Stimulated activated naive CD8-positive, alpha-beta T cell treated with anti-CD3 and anti-CD28 coated beads, Interleukin-15, amount 100 ng/mL, for 72 hours (primary cell): Measurements from ENCODE around the gene FRMPD1.
"Not testable (repeated sequence)": the region's sequence is repeated elsewhere in the genome, so short reads cannot be mapped to it uniquely, and the experiment has no call there.

Experiments
- ATAC-seq: fragments of 150-1000 bp; cut with Tn5 transposase; 2 replicates; pipeline ENCODE4 v1.10.0; 2021; ENCODE audit warnings: mild to moderate bottlenecking, moderate library complexity
- DNase-seq, 2 donors: peaks; one replicate each; pipeline ENCODE4 v3.0.0; 2021 to 2022
- H3K27ac Mint-ChIP-seq, 2 donors: one replicate each; pipeline ENCODE4 v1.8.0; 2022; ENCODE audit warnings: mild to moderate bottlenecking in 2 of 2, mixed read lengths in 2 of 2, moderate library complexity in 2 of 2
- H3K27me3 Mint-ChIP-seq: one replicate; pipeline ENCODE4 v1.8.0; 2022; ENCODE audit warnings: mixed read lengths
- H3K4me1 Mint-ChIP-seq: one replicate; pipeline ENCODE4 v1.8.0; 2022; ENCODE audit warnings: mild to moderate bottlenecking, mixed read lengths
- H3K4me3 Mint-ChIP-seq, 2 donors: one replicate each; pipeline ENCODE4 v1.8.0; 2022; ENCODE audit warnings: mild to moderate bottlenecking in 2 of 2, mixed read lengths in 2 of 2, moderate library complexity in 1 of 2
- H3K9me3 Mint-ChIP-seq, 2 donors: one replicate each; pipeline ENCODE4 v1.8.0; 2022; ENCODE audit warnings: mixed read lengths in 2 of 2

Gene FRMPD1

DNA sequence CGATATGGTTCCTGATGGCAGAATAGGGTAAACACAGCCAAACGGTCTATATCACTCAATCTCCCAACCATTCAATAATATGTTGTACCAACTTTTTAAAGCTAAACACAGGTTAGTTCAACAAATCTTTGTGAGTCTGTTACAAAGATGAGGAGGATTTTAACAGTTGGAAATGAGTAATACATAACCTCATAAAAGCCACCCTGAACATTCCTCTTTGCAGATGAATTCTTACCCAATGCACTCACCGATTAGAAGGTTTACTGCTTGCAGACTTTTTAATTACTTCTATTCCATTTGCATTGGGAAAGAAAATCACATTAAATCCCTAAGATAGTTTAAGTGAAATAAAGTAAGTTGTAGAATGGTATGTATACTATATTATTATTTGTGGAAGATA lies 79.5 kb downstream of the FRMPD1 start:
- Mint-ChIP-seq H3K4me1 (no peaks in the 10 kb centered on the region), H3K9me3 (no peaks in the 10 kb centered on the region), H3K27ac (no peak overlapping the region), H3K4me3 (no peak overlapping the region), H3K27me3 (peaks cover 30% of the 10 kb centered on the region)
- ATAC-seq (no peak), DNase-seq (no peak)

DNA sequence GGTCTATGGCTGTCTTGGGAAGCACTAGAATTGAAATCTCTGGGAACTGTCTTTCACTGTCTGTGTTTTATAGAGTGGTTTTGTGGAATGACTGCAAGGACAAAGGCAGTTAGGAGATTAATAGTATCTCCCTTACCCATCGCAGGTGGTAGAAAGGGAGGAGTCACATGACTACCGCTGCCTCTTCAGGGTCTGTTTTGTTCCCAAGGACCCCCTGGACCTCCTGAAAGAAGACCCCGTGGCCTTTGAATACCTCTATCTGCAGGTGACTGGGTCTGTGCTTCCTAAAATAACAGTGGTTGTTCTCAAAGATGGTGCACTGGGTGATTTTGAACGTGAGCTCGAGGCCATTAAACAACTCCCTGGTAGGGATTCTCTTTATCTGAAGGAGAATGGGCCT lies 80.1 kb downstream of the FRMPD1 start:
- H3K4me3 Mint-ChIP-seq, result no peak overlapping the region
- ATAC-seq (no peak), DNase-seq (no peak)
- H3K27ac Mint-ChIP-seq, result no peak overlapping the region
- no peaks in the 10 kb centered on the region for H3K9me3 Mint-ChIP-seq
- H3K27me3 Mint-ChIP-seq, result peaks cover 30% of the 10 kb centered on the region
- no peaks in the 10 kb centered on the region for H3K4me1 Mint-ChIP-seq

DNA sequence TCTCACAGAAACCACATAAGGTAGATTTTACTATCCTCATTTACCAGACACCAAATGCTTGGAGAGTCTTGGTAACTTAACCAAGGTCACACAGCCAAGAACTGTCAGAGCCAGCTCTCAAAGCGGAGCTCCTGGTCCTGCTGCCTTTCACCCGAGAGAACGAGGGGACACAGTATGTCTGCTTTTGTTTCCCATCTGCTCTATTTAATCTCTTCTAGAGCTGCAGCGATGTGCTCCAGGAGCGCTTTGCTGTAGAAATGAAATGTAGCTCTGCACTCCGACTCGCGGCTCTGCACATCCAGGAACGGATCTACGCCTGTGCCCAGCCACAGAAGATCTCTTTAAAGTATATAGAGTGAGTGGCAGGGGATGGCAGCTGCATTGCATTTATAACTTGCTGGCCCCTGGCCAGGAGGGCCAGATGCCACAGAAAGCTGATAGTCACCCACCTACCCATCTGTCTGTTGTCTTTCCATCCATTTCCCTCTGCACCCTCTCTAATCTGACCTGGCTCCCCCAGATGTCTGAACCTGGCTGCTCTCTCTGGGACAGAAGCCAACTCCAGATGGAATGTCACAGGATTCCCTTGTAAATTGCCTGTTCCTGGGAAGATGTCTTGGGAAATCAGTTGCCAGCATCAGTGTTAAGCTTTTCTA lies 81.5 kb downstream of the FRMPD1 start:
- DNase-seq, result no peak
- Mint-ChIP-seq H3K27ac (no peak overlapping the region), H3K9me3 (no peaks in the 10 kb centered on the region), H3K27me3 (peaks cover 22% of the 10 kb centered on the region), H3K4me1 (no peaks in the 10 kb centered on the region), H3K4me3 (no peak overlapping the region)
- no peak for ATAC-seq

DNA sequence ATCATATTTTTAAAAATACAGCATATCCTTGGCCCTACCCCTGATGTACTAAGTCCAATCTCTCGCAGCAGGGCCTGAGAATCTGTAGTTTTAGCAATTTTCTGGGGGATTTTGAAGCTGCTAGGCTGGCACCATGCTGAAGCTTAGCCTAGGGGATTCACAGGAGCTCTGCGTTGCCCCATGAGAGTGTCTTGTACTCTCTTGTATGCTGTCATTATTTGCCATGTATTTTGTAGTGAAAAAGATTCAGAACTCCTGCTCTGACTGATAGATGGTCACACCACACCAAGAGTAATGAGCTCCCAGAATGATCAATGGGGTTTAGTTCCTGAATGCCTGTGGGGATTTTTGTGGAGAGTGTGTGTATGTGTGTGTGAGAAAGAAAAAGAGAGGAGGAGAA lies 82.2 kb downstream of the FRMPD1 start:
- DNase-seq, result no peak
- no peak for ATAC-seq
- H3K9me3 Mint-ChIP-seq, result no peaks in the 10 kb centered on the region
- H3K4me1 Mint-ChIP-seq, result no peaks in the 10 kb centered on the region
- H3K27me3 Mint-ChIP-seq, result peaks cover 15% of the 10 kb centered on the region
- H3K27ac Mint-ChIP-seq, result no peak overlapping the region
- no peak overlapping the region for H3K4me3 Mint-ChIP-seq

DNA sequence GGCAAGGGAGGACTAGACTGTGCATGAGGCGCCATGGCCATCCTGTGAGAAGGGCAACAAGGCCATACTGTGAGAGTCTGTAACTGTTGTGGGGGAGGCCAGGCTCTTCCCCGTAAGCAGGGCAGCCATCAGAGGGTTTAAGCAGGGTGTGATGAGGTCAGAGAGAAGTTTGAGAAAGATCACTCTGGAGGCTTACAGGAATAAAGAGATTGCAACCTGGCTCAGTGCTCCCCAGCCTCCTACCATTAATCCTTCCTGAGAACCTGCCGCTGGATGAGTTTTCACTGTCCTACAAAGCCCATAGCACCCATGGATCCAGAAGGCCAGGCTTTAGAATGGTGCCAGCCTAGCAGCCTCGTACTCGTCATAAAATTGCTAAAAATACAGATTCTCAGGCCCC lies 88.5 kb downstream of the FRMPD1 start:
- ATAC-seq, result no peak
- Mint-ChIP-seq H3K27me3 (no peaks in the 10 kb centered on the region), H3K4me3 (no peak overlapping the region), H3K4me1 (no peaks in the 10 kb centered on the region), H3K9me3 (no peaks in the 10 kb centered on the region), H3K27ac (no peak overlapping the region)
- no peak for DNase-seq

DNA sequence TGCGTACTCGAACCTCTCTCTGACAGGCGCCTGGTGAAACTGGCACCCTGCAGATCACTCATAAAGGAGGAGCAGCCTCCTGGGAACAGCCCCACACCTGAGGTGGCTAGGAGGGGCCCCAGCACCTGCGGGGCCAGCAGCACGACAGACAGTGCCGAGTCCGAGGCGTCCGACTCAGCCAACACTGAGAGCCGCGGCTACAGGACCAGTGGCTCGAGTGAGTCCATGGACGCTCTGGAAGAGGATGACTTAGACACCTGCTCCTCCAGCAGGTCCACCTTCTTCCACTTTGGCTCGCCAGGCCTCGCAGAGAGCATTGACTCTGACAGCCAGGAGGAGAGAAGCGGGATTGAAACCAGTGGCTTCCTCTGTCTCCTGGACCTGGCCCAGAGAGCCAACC lies 89.4 kb downstream of the FRMPD1 start:
- no peak overlapping the region for H3K4me3 Mint-ChIP-seq
- DNase-seq (no peak), ATAC-seq (no peak)
- H3K27me3 Mint-ChIP-seq, result no peaks in the 10 kb centered on the region
- no peaks in the 10 kb centered on the region for H3K4me1 Mint-ChIP-seq
- H3K27ac Mint-ChIP-seq, result no peak overlapping the region
- no peaks in the 10 kb centered on the region for H3K9me3 Mint-ChIP-seq

DNA sequence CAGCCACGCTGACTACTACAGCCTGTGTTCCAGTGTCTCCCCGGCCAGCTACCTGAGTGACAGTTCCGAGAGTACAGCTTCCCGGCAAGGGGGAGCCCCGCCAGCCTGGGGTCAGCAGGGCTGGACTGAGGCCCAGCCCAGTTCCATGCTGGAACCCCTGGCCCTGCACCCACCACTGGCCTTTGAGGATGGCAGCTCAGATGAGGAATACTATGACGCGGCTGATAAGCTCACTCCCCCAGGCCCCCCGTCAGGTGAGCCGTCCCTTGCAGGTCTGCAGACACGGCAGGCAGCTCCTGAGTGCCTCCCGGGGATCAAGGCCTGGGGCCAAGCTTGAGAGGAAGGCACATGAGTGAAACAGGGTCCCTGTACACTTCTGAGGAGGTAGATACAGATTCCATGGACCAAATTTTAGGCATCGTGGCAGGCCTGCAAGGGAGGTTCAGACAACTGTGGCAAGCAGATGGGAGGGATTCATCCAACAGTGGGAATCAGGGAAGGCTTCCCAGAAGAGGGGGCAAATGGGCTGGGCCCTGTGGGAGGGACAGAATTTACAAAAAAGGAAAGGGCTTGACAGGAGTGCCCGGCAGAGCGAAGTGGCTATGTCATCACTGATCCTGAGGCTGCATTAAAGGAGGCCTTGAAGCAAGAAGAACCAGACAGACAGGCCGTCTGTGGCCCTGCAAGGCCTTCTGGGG lies 90.0 kb downstream of the FRMPD1 start:
- no peak overlapping the region for H3K4me3 Mint-ChIP-seq
- no peaks in the 10 kb centered on the region for H3K9me3 Mint-ChIP-seq
- no peak for DNase-seq
- H3K27ac Mint-ChIP-seq, result peak overlapping the region in 1 of 2 donors; percentile 83
- H3K4me1 Mint-ChIP-seq, result no peaks in the 10 kb centered on the region
- ATAC-seq, result no peak
- H3K27me3 Mint-ChIP-seq, result no peaks in the 10 kb centered on the region

DNA sequence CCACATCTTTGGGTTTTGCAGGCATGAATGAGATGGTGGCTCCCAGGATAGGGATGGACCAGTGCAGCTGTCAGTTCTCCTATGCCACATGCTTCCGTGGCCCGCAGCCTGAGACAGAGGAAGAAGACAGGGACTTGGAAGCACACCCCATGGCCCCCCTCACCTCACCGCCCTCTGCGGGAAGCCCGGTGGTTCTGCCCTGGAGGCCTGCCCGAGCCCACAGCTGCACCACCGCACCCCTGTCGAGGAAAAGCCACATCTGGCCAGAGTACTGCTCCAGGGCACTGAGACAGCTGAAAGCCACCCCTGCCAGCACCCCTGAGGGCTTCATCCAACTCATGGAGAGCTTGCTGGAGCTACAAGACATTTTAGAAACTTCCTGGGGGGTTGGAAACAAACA lies 95.2 kb downstream of the FRMPD1 start:
- Mint-ChIP-seq H3K27me3 (no peaks in the 10 kb centered on the region), H3K9me3 (no peaks in the 10 kb centered on the region), H3K4me1 (no peaks in the 10 kb centered on the region), H3K27ac (no peak overlapping the region), H3K4me3 (no peak overlapping the region)
- DNase-seq (no peak), ATAC-seq (no peak)

DNA sequence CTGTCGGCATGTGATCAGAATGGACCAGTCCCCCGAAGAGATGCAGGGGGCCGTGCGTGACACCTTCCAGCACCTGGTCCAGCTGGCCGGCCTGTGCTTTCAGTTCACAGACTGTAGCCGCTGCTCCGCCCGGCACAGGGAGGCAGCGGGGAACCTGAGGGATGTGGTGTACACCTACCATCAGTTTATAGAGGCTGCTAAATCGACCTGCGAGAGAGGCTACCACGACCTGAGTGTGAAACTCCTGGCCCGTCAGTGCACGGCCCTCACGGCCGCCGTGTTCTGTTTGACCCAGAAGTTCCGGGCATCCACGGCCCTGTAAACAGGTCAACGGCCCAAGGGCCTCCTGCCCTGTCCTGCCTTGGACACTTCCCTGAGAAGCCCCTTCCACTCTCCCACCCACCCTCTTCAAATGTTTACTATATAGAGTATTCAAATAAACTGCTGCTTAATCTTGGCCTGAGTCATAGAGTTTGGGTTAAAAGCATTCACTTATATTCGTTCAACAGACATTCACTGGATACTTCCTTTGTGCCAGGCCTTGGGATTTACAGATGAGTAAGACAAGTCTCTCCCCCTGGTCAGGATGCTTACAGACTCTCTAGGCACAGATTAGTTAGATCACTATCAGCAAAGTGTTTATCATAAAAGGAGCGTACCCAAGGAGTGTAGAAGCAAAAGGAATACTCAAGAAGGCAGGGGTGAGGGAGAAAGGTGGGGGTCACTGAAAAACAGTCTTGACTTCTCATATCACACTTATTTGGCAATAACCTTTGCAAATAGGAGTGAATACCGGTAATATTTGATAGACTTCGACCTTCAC lies 95.9 kb downstream of the FRMPD1 start:
- ATAC-seq, result no peak
- Mint-ChIP-seq H3K27me3 (no peaks in the 10 kb centered on the region), H3K4me3 (no peak overlapping the region), H3K4me1 (no peaks in the 10 kb centered on the region), H3K9me3 (no peaks in the 10 kb centered on the region), H3K27ac (peak overlapping the region in 1 of 2 donors; percentile 62)
- no peak for DNase-seq

DNA sequence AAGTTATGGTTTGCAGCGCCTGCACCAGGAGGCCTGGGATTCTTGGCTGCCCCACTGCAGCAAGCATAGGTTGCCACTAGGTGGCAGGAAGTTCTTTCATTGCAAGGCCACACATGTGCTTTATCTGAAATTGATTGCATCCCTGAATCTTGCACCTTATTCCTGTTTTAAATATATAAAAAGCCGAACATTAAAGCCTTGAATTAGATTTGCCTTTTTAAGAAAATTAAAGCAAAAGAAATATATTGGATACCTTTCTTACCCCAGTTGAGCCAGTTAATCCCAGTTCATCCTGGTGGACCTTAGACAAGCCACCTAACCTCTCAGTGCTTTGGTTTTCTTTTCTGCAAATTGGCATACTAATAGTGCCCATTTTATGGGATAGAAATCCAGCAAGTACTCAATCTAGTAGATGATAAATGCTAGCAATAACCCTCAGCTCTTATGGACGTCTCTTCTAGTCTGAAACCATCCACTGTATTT lies 96.6 kb downstream of the FRMPD1 start:
- H3K4me3 Mint-ChIP-seq, result no peak overlapping the region
- no peaks in the 10 kb centered on the region for H3K27me3 Mint-ChIP-seq
- DNase-seq (peak; percentile 42 to 64), ATAC-seq (peak; percentile 82)
- H3K4me1 Mint-ChIP-seq, result no peaks in the 10 kb centered on the region
- peak overlapping the region in 1 of 2 donors; percentile 62 for H3K27ac Mint-ChIP-seq
- H3K9me3 Mint-ChIP-seq, result no peaks in the 10 kb centered on the region

DNA sequence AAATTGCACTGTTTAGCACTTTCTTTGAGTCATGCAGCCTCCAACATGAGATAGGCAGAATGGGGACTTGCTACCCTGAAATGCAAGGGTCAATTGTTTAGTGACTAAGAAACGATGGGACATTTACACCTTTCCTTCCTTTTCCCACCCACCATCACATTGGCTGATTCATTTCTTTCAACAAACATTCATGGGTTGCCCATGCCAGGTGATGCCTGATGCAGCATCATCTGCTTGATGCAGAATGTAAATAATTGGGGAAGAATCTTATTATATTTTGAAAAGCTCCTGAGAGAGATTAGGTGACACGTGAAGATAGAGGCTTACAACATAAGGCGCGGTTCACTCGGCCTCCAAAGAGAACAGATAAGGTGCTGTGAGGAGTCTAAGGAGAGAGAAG lies 98.4 kb downstream of the FRMPD1 start:
- H3K27ac Mint-ChIP-seq, result no peak overlapping the region
- peaks cover 9% of the 10 kb centered on the region for H3K4me1 Mint-ChIP-seq
- ATAC-seq, result no peak
- no peak overlapping the region for H3K4me3 Mint-ChIP-seq
- DNase-seq, result no peak
- H3K9me3 Mint-ChIP-seq, result peaks cover 0 to 3% of the 10 kb centered on the region in 2 donors
- no peaks in the 10 kb centered on the region for H3K27me3 Mint-ChIP-seq

DNA sequence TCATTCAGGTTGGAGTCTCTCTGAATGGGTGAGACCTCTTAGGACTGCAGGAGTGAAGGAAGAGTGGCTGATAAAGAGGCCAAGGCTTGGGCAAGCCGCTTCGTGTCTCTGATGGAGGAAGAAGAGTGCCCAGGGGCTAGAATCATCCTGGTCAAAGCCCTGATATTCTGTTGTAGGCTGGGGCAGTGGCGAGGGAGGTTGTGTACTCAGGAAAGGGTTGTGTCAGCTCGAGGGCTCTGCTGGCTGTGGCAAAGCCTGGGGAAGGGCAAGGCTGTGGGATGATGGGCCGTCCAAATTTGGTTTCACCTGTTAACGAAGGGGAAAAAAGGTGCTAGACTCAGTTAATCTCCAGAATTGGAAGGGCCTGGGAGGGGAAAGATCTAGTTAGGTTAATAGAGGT lies 100.4 kb downstream of the FRMPD1 start:
- H3K4me3 Mint-ChIP-seq, result no peak overlapping the region
- DNase-seq, result no peak
- H3K27me3 Mint-ChIP-seq, result no peaks in the 10 kb centered on the region
- peaks cover 0 to 3% of the 10 kb centered on the region in 2 donors for H3K9me3 Mint-ChIP-seq
- peaks cover 28% of the 10 kb centered on the region for H3K4me1 Mint-ChIP-seq
- no peak overlapping the region for H3K27ac Mint-ChIP-seq
- no peak for ATAC-seq

DNA sequence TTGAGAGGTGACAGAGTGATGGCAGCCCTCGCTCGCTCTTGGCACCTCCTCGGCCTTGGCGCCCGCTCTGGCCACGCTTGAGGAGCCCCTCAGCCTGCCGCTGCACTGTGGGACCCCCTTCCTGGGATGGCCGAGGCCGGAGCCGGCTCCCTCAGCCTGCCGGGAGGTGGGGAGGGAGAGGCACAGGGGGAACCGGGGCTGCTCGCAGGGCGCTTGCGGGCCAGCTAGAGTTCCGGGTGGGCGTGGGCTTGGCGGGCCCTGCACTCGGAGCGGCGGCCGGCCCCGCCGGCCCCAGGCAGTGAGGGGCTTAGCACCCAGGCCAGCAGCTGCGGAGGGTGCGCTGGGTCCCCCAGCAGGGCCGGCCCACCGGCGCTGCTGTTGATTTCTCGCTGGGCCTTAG lies 101.0 kb downstream of the FRMPD1 start:
- peaks cover 30% of the 10 kb centered on the region for H3K4me1 Mint-ChIP-seq
- H3K9me3 Mint-ChIP-seq, ATAC-seq, DNase-seq, H3K27ac Mint-ChIP-seq, H3K4me3 Mint-ChIP-seq, H3K27me3 Mint-ChIP-seq: not testable (repeated sequence)

DNA sequence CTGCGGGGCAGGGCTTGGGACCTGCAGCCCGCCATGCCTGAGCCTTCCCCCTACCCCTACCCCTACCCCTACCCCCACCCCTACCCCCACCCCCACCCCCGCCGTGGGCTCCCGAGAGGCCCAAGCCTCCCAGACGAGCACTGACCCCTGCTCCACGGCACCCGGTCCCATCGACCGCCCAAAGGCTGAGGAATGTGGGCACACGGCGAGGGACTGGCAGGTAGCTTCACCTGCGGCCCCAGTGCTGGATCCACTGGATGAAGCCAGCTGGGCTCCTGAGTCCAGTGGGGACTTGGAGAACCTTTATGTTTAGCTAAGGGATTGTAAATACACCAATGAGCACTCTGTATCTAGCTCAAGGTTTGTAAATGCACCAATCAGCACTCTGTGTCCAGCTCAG lies 101.4 kb downstream of the FRMPD1 start:
- ATAC-seq, H3K27me3 Mint-ChIP-seq, H3K4me3 Mint-ChIP-seq, H3K27ac Mint-ChIP-seq, H3K9me3 Mint-ChIP-seq, DNase-seq: not testable (repeated sequence)
- peaks cover 30% of the 10 kb centered on the region for H3K4me1 Mint-ChIP-seq

DNA sequence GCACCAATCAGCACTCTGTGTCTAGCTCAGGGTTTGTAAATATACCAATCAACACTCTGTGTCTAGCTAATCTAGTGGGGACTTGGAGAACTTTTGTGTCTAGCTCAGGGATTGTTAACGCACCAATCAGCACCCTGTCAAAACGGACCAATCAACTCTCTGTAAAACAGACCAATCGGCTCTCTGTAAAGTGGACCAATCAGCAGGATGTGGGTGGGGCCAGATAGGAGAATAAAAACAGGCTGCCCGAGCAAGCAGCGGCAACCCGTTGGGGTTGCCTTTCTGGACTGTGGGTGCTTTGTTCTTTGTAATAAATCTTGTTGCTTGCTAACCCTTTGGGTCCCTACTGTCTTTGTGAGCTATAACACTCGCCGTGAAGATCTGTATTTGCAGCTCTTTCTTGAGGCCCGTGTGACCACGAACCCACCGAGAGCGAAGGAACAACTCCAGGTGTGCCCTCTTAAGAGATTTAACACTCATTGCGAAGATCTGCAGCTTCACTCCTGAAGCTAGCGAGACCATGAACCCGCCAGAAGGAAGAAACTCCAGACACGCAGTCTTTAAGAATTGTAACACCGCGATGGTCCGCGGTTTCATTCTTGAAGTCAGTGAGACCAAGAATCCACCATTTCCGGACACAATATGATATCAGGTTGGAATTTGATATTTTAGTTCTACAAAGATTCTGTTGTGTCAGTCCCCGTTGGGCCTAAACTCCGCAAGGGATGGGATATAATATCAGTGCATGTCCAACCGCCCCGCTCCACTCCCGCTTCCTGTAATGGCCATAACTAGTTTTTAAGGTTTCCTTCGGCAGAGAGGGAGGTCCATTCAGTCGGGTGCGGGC lies 102.1 kb downstream of the FRMPD1 start:
- Mint-ChIP-seq H3K4me3 (peak overlapping the region; percentile 83 to 92), H3K9me3 (peaks cover 0 to 3% of the 10 kb centered on the region in 2 donors), H3K4me1 (peaks cover 30% of the 10 kb centered on the region), H3K27me3 (no peaks in the 10 kb centered on the region), H3K27ac (peak overlapping the region; percentile 96 to 97)
- ATAC-seq (no peak), DNase-seq (peak; percentile 10 to 31)
